WTC11 (cell line): ENCODE data around the gene KLHL11. TPM values are rescaled to one million over a fixed set of nuclear protein-coding genes. Genes with fewer than 3 reads are reported as not detected.

Source experiments
- ATAC-seq: fragments of 200-7000 bp; cut with Tn5 transposase; 2 replicates; pipeline ENCODE4 v1.10.0; 2021; ENCODE audit warnings: mild to moderate bottlenecking, moderate library complexity
- CTCF ChIA-PET: fragments of 300-600 bp; sonication (Branson Sonifier 250); formaldehyde crosslinking; loops from one replicate; lab custom pipeline; 2021; ENCODE audit warnings: antibody characterized with exemption; lab: Charles Lee
- POLR2A ChIA-PET: fragments of 350-600 bp; sonication (Branson Sonifier 250); formaldehyde crosslinking; loops from one replicate; lab custom pipeline; 2021; ENCODE audit warnings: antibody characterized with exemption; lab: Charles Lee
- DNase-seq: peaks from one replicate; pipeline ENCODE4 v3.0.0; 2021; ENCODE audit warnings: low spot score
- H3K27ac Mint-ChIP-seq: 2 replicates; pipeline ENCODE4 v1.8.0; 2021; ENCODE audit warnings: mixed read lengths
- H3K27me3 Mint-ChIP-seq: 2 replicates; pipeline ENCODE4 v1.8.0; 2021; ENCODE audit warnings: low read depth, mild to moderate bottlenecking, moderate library complexity, mixed read lengths
- H3K36me3 Mint-ChIP-seq: 2 replicates; pipeline ENCODE4 v1.8.0; 2021; ENCODE audit warnings: mixed read lengths
- H3K4me1 Mint-ChIP-seq: 2 replicates; pipeline ENCODE4 v1.8.0; 2022; ENCODE audit warnings: mixed read lengths
- H3K4me3 Mint-ChIP-seq: 2 replicates; pipeline ENCODE4 v1.8.0; 2021; ENCODE audit warnings: mild to moderate bottlenecking, moderate library complexity, mixed read lengths
- H3K9me3 Mint-ChIP-seq: 2 replicates; pipeline ENCODE4 v1.8.0; 2021; ENCODE audit warnings: mixed read lengths
- E2F5 ChIP-seq: sonication (generic); formaldehyde crosslinking; IDR thresholded peaks from 2 replicates; pipeline ENCODE4 v1.8.1; 2022; ENCODE audit warnings: mild to moderate bottlenecking, moderate library complexity, missing genetic modification reagents
- ELF4 ChIP-seq: sonication (generic); formaldehyde crosslinking; IDR thresholded peaks from 2 replicates; pipeline ENCODE4 v1.8.1; 2022; ENCODE audit warnings: low read depth, mild to moderate bottlenecking, moderate library complexity, missing genetic modification reagents
- ERG ChIP-seq: fragments of 250-450 bp; sonication (Bioruptor Pico); IDR thresholded peaks from 2 replicates; pipeline ENCODE4 v1.8.0; 2021; ENCODE audit warnings: mild to moderate bottlenecking
- ESRRA ChIP-seq: sonication (generic); formaldehyde crosslinking; IDR thresholded peaks from 2 replicates; pipeline ENCODE4 v1.8.1; 2022; ENCODE audit warnings: mild to moderate bottlenecking, missing genetic modification reagents, borderline replicate concordance
- GABPB1 ChIP-seq: sonication (generic); formaldehyde crosslinking; IDR thresholded peaks from 2 replicates; pipeline ENCODE4 v1.8.1; 2023; ENCODE audit warnings: mild to moderate bottlenecking, missing genetic modification reagents
- JAZF1 ChIP-seq: fragments of 250-450 bp; sonication (Bioruptor Pico); IDR thresholded peaks from 2 replicates; pipeline ENCODE4 v1.9.0; 2021; ENCODE audit warnings: moderate library complexity, mild to moderate bottlenecking, inconsistent platforms
- MYBL2 ChIP-seq: sonication (generic); formaldehyde crosslinking; IDR thresholded peaks from 2 replicates; pipeline ENCODE4 v1.8.1; 2023; ENCODE audit warnings: mild to moderate bottlenecking, moderate library complexity, missing genetic modification reagents
- ZBTB21 ChIP-seq: sonication (generic); formaldehyde crosslinking; IDR thresholded peaks from 2 replicates; pipeline ENCODE4 v1.8.1; 2023; ENCODE audit warnings: mild to moderate bottlenecking, missing genetic modification reagents, borderline replicate concordance
- ZBTB43 ChIP-seq: sonication (generic); formaldehyde crosslinking; IDR thresholded peaks from 2 replicates; pipeline ENCODE4 v1.8.1; 2023; ENCODE audit warnings: mild to moderate bottlenecking, missing genetic modification reagents
- ZNF671 ChIP-seq: fragments of 250-450 bp; sonication (Bioruptor Pico); IDR thresholded peaks from 2 replicates; pipeline ENCODE4 v1.8.0; 2021; ENCODE audit warnings: mild to moderate bottlenecking
- total RNA-seq: library from RNA; stranded (reverse); gene quantifications from 3 replicates; pipeline ENCODE4 v1.2.3, GENCODE V29; 2021
- TF ChIP-seq, protein P1 (sequence below): sonication (generic); formaldehyde crosslinking; IDR thresholded peaks from 2 replicates; pipeline ENCODE4 v1.8.1; 2022; ENCODE audit warnings: mild to moderate bottlenecking, missing genetic modification reagents, moderate library complexity, borderline replicate concordance
- TF ChIP-seq, protein P2 (sequence below): sonication (generic); formaldehyde crosslinking; conservative IDR thresholded peaks from 2 replicates; pipeline ENCODE4 v1.8.1; 2023; ENCODE audit warnings: mild to moderate bottlenecking, low read depth, missing genetic modification reagents, moderate library complexity
- TF ChIP-seq, protein P3 (sequence below): fragments of 250-450 bp; sonication (Bioruptor Pico); IDR thresholded peaks from 2 replicates; pipeline ENCODE4 v1.9.0; 2021; ENCODE audit warnings: moderate library complexity, mild to moderate bottlenecking, inconsistent platforms, borderline replicate concordance
- TF ChIP-seq, protein P4 (sequence below): sonication (generic); formaldehyde crosslinking; IDR thresholded peaks from 2 replicates; pipeline ENCODE4 v1.8.0; 2022; ENCODE audit warnings: mild to moderate bottlenecking, missing genetic modification reagents

The KLHL11 gene
- total RNA-seq, 1 experiment from 2014 or later, result 15.0 TPM

DNA sequence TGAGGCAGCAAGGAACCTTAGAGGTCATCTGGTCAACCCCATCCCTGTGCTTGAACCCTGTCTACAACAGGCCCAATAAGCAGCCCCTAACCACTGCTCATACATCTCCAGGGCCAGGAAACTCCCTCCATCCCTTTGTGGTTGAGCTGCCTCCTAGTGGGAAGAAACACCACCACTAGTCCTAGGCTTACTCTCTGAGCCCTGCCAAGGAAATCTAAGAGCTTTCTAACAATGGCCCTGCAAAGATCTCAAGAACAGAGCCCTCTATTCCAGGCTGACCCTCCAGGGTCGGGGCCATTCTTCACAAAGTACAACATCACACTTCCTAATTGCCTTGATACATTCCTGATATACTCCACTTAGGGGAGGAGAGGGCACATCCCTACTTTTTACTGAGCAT lies 47.7 kb upstream of the KLHL11 start (continued):
- TF ChIP-seq ZBTB43, result no peak
- TF ChIP-seq, protein P1, sequence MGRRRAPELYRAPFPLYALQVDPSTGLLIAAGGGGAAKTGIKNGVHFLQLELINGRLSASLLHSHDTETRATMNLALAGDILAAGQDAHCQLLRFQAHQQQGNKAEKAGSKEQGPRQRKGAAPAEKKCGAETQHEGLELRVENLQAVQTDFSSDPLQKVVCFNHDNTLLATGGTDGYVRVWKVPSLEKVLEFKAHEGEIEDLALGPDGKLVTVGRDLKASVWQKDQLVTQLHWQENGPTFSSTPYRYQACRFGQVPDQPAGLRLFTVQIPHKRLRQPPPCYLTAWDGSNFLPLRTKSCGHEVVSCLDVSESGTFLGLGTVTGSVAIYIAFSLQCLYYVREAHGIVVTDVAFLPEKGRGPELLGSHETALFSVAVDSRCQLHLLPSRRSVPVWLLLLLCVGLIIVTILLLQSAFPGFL, result no peak

DNA sequence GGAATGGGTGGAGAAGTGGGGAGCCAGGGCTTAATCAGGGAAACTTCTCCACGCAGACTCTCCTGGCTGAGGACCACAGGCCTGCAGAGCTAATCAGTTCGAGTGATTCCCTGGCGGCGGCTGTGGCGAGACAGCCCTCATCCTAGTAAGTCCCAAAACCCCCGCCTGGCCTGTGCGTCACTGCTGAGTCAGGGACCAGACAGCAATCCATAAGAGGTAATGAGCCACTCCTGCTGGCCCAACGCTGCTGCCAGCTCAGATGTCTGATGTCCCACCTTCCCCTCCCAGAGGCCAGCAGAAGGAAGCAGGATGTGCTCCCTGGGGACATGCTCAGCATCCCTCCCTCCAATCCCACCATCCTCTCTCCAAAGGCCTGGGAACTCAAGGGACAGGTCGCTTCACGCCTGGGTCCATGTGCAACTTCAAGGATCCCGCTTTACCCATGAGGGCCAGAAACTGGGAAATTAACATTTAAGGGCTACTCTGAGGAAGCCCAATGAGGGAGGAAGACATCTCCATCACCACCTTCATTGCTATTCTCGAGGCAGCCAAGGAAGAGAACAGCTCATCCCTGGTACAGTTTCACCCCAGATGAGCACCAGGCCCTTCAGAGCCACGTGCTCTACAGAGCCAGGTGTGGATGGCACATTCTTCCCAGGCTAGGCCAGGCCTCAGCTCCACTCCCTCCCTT lies 45.6 kb upstream of the KLHL11 start:
- Mint-ChIP-seq H3K9me3 (no peaks in the 10 kb centered on the region), H3K36me3 (peaks cover 74% of the 10 kb centered on the region), H3K27me3 (no peaks in the 10 kb centered on the region), H3K4me1 (peaks cover 22% of the 10 kb centered on the region), H3K27ac (no peak overlapping the region), H3K4me3 (no peak overlapping the region)
- ATAC-seq, result no peak
- TF ChIP-seq, protein P2, sequence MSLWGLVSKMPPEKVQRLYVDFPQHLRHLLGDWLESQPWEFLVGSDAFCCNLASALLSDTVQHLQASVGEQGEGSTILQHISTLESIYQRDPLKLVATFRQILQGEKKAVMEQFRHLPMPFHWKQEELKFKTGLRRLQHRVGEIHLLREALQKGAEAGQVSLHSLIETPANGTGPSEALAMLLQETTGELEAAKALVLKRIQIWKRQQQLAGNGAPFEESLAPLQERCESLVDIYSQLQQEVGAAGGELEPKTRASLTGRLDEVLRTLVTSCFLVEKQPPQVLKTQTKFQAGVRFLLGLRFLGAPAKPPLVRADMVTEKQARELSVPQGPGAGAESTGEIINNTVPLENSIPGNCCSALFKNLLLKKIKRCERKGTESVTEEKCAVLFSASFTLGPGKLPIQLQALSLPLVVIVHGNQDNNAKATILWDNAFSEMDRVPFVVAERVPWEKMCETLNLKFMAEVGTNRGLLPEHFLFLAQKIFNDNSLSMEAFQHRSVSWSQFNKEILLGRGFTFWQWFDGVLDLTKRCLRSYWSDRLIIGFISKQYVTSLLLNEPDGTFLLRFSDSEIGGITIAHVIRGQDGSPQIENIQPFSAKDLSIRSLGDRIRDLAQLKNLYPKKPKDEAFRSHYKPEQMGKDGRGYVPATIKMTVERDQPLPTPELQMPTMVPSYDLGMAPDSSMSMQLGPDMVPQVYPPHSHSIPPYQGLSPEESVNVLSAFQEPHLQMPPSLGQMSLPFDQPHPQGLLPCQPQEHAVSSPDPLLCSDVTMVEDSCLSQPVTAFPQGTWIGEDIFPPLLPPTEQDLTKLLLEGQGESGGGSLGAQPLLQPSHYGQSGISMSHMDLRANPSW (CRISPR knock-in tag), result no peak
- no peak for TF ChIP-seq ZBTB21 (CRISPR knock-in tag)
- TF ChIP-seq GABPB1, result no peak
- no peak for TF ChIP-seq ESRRA (CRISPR knock-in tag)
- TF ChIP-seq JAZF1, result no peak
- TF ChIP-seq ZNF671, result no peak
- TF ChIP-seq, protein P3, sequence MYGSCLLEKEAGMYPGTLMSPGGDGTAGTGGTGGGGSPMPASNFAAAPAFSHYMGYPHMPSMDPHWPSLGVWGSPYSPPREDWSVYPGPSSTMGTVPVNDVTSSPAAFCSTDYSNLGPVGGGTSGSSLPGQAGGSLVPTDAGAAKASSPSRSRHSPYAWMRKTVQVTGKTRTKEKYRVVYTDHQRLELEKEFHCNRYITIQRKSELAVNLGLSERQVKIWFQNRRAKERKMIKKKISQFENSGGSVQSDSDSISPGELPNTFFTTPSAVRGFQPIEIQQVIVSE (CRISPR knock-in tag), result no peak
- no peak for TF ChIP-seq E2F5 (CRISPR knock-in tag)
- TF ChIP-seq MYBL2, result no peak
- DNase-seq, result no peak
- ChIA-PET CTCF (interaction anchor here (1.3 kb wide), 1 partner anchor 190 kb away, joined by 3 read pairs; no protein-coding TSS in a partner anchor), POLR2A (no interaction called here)

DNA sequence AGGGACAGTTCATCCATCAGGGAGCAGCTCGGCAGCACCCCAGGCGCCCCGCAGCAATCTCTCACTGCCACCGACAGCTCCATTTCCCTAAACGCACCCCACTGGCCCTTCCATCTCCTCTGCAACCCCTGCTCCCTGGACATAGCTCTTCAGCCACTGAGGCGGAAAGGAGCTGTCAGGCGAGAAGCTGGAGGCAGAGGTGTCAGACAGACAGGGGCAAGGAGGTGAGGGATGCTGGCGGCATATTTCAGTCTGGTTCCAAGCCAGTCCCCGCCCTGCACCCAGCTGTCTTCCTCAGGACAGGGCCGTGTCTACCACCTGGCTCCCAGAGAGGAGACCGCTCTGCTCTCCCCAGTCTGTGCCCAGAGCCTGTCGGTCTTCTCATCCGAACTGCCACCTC lies 43.9 kb upstream of the KLHL11 start:
- Mint-ChIP-seq H3K4me1 (peaks cover 6% of the 10 kb centered on the region), H3K27ac (no peak overlapping the region), H3K36me3 (peaks cover 88% of the 10 kb centered on the region), H3K9me3 (no peaks in the 10 kb centered on the region), H3K4me3 (no peak overlapping the region), H3K27me3 (no peaks in the 10 kb centered on the region)
- DNase-seq (no peak), ATAC-seq (no peak)
- CTCF ChIA-PET, result interaction anchor here (1.7 kb wide), 1 partner anchor 50 kb away, joined by 6 read pairs; no protein-coding TSS in a partner anchor
- TF ChIP-seq ERG, result no peak
- TF ChIP-seq ELF4 (CRISPR knock-in tag), result no peak
- TF ChIP-seq, protein P4, sequence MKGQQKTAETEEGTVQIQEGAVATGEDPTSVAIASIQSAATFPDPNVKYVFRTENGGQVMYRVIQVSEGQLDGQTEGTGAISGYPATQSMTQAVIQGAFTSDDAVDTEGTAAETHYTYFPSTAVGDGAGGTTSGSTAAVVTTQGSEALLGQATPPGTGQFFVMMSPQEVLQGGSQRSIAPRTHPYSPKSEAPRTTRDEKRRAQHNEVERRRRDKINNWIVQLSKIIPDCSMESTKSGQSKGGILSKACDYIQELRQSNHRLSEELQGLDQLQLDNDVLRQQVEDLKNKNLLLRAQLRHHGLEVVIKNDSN (CRISPR knock-in tag), result no peak
- POLR2A ChIA-PET, result interaction anchor here (0.6 kb wide), 1 partner anchor 85 kb away, joined by 3 read pairs; no protein-coding TSS in a partner anchor
